ENCODE results near the gene N4BP2.
"Not testable (repeated sequence)": the region's sequence is repeated elsewhere in the genome, so short reads cannot be mapped to it uniquely, and the experiment has no call there.

N4BP2 gene

DNA sequence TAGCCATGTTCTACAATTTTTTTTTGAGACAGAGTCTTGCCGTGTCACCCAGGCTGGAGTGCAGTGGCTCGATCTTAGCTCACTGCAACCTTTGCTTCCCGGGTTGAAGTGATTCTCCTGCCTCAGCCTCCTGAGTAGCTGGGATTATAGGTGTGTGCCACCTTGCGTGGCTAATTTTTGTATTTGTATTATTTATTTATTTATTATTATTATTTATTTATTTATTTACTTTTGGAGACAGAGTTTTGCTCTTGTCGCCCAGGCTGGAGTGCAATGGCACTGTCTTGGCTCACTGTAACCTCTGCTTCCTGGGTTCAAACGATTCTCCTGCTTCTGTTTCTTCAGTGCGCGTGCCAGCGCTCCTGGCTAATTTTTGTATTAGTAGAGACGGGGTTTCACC, 36.8 kb downstream of the N4BP2 start:
- not testable (repeated sequence) for DNase-seq

DNA sequence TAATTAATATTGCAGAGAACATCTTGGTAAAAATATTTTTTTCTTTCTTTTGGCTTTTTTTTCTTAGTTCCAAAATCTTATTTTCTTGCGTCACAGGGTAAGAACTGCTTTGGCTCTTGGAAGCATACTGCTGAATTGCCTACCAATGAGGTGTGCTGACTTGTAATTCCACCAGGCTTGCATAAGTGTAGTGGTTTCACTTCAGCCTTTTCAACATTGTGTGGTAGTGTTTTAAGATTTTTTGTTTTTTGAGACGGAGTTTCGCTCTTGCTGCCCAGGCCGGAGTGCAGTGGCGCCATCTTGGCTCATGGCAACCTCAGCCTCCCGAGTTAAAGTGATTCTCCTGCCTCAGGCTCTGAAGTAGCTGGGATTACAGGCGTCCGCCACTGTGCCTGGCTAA, 42.4 kb downstream of the N4BP2 start:
- DNase-seq, result no peak

DNA sequence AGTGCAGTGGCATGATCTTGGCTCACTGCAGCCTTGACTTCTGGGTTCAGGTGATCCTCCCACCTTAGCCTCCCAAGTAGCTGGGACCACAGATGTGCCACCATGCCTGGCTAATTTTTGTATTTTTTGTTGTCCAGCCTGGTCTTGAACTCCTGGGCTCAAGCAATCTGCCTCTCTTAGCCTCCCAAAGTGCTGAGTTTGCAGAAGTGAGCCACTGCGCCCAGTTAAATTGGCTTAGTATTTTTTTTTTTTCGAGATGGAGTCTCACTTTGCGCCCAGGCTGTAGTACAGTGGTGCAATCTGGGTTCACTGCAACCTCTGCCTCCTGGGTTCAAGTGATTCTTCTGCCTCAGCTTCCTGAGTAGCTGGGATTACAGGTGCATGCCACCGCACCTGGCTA, 50.5 kb downstream of the N4BP2 start:
- DNase-seq, result not testable (repeated sequence)

DNA sequence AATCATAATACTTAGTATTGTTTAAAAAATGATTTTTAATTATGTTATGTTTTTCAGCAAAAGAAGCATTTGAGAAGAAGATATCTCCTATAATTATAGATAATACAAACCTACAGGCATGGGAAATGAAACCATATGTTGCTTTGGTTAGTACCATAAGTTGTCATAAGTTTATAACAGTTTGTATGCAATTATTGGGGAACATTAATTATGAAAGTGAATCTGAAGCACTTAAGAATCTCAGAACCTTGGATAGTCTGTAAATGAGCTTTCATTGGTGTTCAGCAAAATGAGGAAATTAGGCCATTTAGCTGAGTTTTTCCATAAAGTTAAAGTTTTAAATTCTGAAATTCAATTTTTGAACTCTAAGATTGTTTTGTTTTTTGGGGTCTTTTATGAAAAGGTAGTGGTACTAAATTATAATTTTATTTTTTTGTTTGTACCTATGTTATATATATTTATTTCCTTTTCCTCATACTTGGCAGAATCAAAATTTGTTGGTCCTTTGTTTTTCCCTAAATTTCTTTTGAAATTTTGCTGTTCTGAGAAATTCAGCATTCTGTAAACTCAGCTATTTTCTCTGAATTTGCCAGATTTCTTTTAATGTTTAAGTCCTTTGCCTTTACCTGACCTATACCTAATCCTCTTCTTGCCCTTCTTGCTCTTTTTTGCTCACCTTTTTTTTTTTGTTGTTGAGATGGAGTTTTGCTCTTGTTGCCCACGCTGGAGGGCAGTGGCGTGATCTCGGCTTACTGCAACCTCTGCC, 55.6 kb downstream of the N4BP2 start:
- DNase-seq, result no peak

DNA sequence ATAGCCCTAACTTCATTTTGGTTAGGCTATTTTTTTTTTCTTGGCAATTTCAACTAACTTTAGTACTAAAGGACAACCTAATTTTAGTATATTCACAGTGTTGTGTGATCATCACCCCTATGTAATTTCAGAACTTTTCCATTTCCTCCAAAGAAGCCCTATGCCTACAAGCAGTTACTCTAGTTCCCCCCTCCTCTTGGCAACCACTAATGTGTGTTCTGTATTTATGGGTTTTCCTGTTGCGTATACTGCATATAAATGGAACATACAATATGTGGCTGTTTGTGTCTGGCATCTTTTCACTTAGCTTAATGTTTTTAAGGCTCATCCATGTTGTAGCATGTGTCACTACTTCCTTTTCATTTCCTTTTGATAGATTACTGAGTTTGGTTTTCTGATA, 57.6 kb downstream of the N4BP2 start:
- DNase-seq, result no peak

DNA sequence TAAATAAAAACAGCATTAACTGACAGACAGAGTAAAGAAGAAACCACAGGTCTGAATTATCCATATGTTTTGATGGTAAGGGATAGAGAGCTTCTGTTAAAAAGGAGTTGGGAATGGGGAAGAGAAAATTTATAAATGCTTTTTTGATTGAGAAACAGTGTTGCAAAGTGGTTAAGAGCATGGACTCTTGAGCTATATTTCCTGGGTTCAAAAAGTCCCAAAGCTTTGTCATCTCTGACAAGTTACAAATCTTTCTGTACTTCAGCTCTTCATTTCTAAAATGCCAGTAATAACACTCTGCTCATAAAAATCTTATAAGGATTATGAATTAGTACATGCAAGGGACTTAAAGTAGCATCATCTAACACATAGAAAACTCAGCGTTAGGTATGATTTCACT, 62.2 kb downstream of the N4BP2 start:
- no peak for DNase-seq

DNA sequence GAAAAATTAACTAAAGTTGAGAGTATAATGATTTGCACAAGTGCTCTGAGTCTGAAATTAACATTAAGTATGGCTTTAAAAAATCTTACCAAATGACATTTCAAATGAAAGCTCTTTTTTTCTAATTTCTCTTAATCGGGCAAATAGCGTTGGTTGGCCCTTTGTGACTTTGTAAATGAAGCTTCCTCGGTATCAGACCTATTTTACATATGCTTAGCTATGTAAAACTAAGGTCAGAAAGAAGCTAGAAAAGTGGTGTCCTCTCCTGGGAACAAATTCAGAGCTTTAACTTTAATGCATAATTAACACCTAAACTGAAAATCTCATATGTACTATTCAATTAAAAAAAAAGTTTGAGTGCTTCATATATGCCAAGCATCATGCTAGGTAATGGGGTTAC, 62.7 kb downstream of the N4BP2 start:
- no peak for DNase-seq

DNA sequence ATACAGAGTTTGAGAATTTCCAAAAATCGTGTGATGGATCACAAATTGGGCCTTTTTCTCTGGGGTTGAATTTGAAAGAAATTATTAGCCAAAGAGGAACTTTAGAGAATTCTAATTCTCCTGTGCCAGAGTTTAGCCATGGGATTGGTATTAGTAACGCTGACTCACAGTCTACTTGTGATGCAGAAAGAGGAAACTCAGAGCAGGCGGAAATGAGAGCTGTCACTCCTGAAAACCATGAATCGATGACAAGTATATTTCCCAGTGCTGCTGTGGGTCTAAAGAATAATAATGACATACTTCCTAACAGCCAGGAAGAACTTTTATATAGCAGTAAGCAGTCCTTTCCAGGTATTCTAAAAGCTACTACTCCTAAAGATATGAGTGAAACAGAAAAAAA, 64.9 kb downstream of the N4BP2 start:
- no peak for DNase-seq

DNA sequence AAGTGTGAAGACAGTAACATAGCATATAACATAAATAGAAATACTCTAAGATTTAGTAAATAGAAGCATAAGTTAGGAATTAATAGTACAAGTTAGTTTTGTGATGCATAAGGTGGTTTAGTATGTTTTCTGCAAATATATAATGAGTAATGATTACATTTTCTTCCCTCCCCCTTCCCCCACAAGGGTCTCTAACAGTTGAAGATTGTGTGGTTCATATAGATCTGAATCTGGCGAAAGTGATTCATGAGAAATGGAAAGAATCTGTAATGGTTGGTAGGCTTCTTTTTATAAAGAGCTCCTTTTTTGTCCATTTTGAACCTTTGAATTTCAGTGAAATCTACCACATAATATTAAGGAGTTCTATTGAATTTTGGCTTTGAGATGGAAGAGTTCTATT, 66.3 kb downstream of the N4BP2 start:
- no peak for DNase-seq

DNA sequence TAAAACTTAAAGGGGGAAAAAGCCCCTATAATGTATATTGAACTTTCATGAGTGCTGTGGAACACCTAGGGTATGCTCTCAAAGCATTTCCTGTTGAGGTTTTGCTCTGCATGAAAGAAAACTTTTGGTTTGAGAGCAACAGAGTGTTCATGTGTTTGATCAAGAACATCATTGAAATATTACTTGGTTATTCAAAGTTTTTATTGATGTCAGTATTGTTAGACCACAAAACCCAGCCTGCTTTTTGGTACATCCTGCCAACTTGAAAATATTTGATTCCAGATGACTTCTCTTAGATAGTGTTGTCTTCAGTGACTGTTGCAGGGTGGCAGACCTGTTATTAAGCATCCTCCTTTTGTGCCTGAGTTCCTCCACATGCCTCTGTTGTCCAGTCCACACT, 68.0 kb downstream of the N4BP2 start:
- DNase-seq, result no peak

DNA sequence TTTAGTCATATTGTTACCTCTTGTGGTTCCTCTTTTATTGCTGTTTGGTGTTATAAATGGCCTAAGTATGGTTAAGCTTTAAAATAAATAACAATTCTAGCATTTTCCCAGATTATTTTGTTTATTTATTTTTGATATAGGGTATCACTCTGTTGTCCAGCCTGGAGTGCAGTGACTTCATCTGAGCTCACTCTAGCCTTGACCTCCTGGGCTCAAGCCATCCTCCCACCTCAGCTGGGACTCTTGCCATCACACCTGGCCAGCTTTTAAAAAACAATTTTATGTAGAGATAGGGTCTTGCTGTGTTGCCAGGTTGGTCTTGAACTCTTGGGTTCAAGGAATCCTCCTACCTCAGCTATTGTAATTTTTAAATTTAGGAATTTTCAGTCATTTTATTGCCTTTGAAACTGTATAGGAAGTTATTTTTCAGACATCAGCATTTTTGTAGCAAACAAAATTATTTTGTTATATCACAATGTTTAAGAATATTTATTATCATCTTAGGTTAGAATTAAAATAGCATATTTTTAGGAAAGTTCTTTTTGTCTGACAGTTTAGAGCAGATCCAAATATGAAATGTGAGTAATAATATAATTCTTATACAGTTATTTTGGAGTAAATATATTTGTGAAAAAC, 73.9 kb downstream of the N4BP2 start:
- no peak for DNase-seq

DNA sequence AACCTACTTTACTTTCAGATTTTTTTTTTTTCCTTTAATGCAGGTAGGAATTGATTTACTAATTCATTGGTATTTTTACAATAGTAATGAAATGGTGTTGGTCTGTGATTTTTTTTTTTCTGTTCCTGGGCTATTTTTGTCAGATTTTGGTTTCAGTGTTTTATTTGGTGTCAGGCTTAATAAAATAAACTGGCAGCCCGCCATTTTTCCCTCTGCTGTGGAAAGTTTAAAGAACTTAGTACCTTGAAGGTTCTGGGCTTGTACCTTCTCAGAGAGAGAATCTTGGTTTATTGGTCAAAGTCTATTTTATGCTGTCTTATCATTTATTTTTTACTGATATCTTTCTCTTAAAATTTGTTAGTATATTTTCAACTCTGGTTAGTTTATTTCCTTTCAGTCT, 76.2 kb downstream of the N4BP2 start:
- no peak for DNase-seq

DNA sequence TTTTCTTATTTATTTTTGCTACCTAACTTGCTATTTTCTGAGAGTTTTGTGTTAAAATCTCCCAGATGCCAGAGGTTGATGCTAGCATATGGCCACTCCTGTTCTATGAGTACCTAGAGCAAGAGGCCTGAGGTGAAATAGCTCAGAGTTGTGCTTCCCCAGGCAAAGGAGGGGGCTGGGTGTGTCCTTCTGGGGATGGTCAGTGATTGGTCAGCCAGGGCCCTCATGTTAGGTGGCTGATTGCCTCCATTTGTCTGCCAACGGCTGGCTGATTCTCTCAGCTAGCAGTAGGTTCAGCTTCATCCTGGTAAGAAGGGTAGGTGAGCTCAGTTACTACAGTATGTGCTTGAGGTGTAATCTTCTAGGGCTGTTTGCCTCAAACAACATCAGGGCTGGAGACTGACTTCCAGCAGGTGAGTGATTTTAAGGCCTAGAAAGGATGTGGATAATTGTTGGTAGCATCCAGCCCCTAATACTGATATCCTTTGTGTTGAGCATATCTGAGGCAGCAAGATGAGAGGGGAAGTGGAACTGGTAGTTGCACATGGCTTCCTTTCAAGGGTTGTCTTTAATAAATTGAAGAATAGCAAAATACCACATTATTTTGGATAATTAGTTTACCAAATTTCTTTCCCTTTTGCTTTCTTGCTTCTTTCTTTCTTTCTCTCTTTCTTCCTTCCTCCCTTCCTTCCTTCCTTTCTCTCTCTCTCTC, 77.7 kb downstream of the N4BP2 start:
- no peak for DNase-seq

DNA sequence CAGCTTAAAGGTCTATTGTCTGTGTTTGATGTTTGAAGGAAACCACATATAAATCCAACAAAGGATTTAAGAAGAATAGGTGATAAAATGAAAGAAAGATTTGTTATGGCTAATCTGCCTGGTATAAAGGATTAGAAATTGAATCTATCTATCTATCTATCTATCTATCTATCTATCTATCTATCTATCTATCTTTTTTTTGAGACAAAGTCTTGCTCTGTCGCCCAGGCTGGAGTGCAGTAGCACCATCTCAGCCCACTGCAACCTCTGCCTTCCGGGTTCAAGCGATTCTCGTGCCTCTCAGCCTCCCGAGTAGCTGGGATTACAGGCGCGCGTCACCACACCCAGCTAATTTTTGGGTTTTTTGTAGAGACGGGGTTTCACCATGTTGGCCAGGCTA, 79.6 kb downstream of the N4BP2 start:
- not testable (repeated sequence) for DNase-seq

DNA sequence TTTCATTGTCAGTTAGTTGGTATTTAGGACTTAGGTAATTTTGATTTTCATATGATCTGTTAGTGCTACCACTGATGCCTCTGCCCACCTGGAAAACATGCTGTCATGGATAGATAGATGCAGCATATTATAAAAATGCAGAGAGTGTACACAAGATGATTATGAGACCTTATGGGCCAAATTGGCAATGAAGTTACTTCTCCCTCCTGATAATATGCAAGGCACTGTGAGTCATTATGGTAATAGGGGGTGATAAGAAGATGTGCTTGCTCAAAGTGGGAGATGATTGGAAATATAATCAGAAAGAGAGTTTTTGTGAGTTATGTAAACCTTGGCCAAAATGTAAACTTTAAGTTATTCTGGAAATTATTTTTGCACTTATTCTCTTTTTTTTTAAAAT, 83.5 kb downstream of the N4BP2 start:
- DNase-seq, result no peak

DNA sequence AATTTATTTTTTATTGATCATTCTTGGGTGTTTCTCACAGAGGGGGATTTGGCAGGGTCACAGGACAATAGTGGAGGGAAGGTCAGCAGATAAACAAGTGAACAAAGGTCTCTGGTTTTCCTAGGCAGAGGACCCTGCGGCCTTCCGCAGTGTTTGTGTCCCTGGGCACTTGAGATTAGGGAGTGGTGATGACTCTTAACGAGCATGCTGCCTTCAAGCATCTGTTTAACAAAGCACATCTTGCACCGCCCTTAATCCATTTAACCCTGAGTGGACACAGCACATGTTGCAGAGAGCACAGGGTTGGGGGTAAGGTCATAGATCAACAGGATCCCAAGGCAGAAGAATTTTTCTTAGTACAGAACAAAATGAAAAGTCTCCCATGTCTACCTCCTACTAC, 83.9 kb downstream of the N4BP2 start:
- not testable (repeated sequence) for DNase-seq

DNA sequence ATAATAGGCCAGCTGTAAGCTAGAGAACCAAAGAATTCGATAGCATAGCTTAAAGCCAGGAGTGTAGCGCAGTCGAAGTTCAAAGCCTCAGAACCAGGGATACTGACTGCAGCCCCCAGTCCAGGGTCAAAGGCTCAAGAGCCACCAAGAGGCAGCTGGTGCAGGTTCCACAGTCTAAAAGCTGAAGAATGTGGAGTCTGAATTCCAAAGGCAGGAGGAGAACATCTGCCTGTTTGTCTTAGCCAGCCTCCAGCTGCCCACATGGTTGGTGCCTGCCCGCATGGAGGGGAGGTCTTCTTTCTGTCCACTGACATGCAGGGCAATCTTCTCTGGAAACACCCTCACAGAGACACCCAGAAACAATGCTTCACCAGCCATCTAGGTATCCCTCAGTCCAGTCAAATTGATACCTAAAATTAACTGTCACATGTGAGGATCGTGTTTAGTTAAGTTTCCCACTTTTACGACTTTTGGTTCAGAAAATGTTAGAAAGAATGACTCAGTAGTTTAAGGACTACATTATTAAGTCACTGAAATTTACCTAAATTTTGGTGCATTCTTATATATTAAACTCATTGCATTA, 87.4 kb downstream of the N4BP2 start:
- DNase-seq, result no peak

DNA sequence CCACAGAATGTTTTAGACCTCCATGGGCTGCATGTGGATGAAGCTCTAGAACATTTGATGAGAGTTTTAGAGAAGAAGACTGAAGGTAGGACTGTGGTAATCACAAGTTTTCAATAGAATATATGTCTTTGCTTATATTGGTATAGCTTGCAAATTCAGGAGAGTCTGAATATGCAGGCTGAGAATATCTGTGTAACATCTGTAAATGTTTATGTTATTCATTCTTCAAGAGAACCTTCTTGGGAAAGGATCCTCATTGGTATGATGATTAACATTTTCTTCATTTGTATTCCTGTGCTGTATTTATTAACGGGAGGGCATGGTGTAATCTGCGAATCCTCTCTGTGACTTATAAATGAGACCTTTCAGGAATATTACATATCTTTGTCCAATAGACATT, 88.1 kb downstream of the N4BP2 start:
- no peak for DNase-seq

DNA sequence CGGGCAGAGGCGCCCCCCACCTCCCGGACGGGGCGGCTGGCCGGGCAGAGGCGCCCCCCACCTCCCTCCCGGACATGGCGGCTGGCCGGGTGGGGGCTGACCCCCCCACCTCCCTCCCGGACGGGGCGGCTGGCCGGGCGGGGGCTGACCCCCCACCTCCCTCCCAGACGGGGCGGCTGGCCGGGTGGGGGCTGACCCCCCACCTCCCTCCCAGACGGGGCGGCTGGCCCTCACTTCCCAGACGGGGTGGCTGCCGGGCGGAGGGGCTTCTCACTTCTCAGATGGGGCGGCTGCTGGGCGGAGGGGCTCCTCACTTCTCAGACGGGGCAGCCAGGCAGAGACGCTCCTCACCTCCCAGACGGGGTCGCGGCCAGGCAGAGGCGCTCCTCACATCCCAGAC, 90.8 kb downstream of the N4BP2 start:
- not testable (repeated sequence) for DNase-seq

DNA sequence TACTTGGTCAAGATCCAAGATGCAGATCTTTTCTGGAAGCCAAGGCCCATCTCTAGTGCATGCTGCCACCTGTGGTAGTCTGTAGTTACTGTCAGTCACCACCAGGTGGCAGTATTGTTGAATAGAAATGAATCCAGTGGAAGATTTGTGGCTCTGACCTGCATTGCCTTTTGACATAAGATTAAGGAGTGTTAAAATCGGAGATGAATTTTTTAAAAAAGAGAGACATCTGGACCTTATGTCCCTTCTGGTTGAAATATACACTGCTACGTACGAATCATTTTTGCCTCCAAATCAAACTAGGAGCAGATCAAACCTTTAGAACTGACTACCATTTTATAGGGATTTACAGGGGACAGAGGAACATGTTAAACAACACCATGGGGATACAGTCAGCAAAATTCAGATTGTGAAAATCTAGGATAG, 93.3 kb downstream of the N4BP2 start:
- DNase-seq, result no peak

DNA sequence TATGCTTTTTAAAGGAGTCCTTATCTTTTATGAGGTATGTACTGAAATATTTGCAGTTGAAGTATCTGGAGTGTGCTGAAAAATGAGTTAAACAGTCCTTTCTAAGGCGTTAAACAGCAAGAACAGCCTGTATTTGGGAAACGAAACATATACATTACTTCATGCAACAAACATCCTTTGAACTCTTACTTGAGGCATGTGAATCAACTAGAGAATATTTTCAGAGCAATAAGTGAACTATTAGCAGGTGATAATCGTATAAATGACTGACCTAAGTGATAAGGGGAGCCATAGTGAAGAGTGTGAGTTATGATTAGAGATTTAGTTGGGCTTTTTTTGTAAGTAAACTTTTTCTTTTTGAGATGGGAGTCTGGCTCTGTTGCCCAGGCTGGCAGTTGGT, 94.3 kb downstream of the N4BP2 start:
- no peak for DNase-seq

DNA sequence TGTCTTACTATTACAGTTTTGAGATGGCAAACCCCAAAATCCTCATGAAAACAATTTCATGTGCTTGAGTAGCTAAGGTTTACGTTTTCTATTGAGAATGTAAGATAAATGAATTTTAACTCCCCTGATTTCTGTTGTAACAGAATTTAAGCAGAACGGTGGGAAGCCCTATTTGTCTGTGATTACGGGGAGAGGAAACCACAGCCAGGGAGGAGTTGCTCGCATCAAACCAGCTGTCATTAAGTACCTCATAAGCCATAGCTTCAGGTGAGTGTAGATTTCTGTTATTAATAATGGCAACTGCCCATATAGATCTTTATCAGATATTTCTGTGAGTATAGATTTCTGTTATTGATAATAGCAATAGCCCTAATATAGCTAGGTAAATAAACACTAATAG, 96.0 kb downstream of the N4BP2 start:
- no peak for DNase-seq

DNA sequence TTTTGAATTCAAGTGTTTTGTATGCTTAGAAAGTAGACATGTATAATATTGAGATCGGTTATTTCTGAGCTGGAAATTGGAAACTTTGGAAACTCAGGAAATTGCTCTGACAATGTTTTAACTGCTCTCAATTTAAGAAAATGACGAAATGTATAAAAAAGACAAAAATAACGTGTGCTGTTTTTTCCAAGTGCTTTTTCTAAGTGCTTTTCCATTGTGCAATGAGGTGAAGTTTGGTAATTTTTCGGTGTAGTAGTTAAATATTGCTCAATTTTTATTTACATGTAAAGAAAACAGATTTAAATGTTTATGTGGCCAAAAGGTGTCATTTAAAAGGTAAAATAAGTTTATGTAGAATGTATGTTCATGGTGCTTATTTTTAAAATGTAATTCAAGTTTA, 100.8 kb downstream of the N4BP2 start:
- no peak for DNase-seq

DNA sequence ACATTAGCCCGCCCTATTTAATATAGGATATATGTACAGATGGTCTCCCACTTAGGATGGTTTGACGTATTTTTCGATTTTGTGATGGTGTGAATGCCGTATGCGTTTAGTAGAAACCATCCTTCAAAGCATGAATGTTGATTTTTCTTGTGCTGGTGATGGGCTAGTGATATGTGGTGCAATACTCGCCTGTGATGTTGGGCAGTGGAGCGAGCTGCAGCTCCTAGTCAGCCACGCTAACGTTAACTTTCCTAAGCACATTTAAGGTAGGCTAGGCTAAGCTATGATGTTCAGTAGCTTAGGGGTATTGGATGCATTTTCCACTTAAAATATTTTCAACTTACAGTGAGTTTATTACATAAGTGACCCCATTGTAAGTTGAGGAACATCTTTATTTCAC, 103.6 kb downstream of the N4BP2 start:
- no peak for DNase-seq
